Mucosa of stomach (tissue), 1 donor: ENCODE measurements around the gene RNASE13.
A peak's percentile ranks its signal among the peaks of the same experiment; 100 is the strongest.
"Not testable (repeated sequence)": the region's sequence is repeated elsewhere in the genome, so short reads cannot be mapped to it uniquely, and the experiment has no call there.

Experiments
- H3K27me3 ChIP-seq: one replicate; pipeline ENCODE4 v1.7.0; 2013; ENCODE audit warnings: mild to moderate bottlenecking, low read length; ENCODE audit not compliant: control insufficient read depth, insufficient read depth
- H3K36me3 ChIP-seq: one replicate; pipeline ENCODE4 v1.7.0; 2013; ENCODE audit warnings: low read length; ENCODE audit not compliant: control insufficient read depth, insufficient read depth
- H3K4me1 ChIP-seq: one replicate; pipeline ENCODE4 v1.7.0; 2013; ENCODE audit warnings: mild to moderate bottlenecking, low read length; ENCODE audit not compliant: control insufficient read depth, insufficient read depth
- H3K4me3 ChIP-seq: one replicate; pipeline ENCODE4 v1.7.0; 2013; ENCODE audit warnings: low read length
- H3K9ac ChIP-seq: one replicate; pipeline ENCODE4 v1.7.0; 2013; ENCODE audit warnings: mild to moderate bottlenecking, low read length, moderate library complexity
- H3K9me3 ChIP-seq: one replicate; pipeline ENCODE4 v1.7.0; 2013; ENCODE audit warnings: mild to moderate bottlenecking, low read length, moderate library complexity; ENCODE audit not compliant: control insufficient read depth
- donor health status: Pancreatic carcinoma.

The RNASE13 gene

GRCh38 chr14:21048638-21049037, 14.0 kb upstream of the RNASE13 start:
- Histone ChIP-seq H3K4me1 (peaks cover 17% of the 10 kb centered on the region), H3K27me3 (no peaks in the 10 kb centered on the region), H3K36me3 (no peaks in the 10 kb centered on the region), H3K9ac (no peak overlapping the region), H3K4me3 (no peak overlapping the region), H3K9me3 (no peaks in the 10 kb centered on the region)

GRCh38 chr14:21047378-21047781, 12.8 kb upstream of the RNASE13 start:
- H3K27me3 ChIP-seq, result no peaks in the 10 kb centered on the region
- H3K4me1 ChIP-seq, result peaks cover 21% of the 10 kb centered on the region
- no peak overlapping the region for H3K9ac ChIP-seq
- no peak overlapping the region for H3K4me3 ChIP-seq
- no peaks in the 10 kb centered on the region for H3K36me3 ChIP-seq
- no peaks in the 10 kb centered on the region for H3K9me3 ChIP-seq

- H3K9me3 ChIP-seq, result no peaks in the 10 kb centered on the region
- H3K9ac ChIP-seq, result no peak overlapping the region
- H3K4me3 ChIP-seq, result no peak overlapping the region
- H3K27me3 ChIP-seq, result no peaks in the 10 kb centered on the region
- H3K4me1 ChIP-seq, result peaks cover 29% of the 10 kb centered on the region
- H3K36me3 ChIP-seq, result no peaks in the 10 kb centered on the region
These were observed 9.5 kb upstream of the RNASE13 start for GRCh38 chr14:21043974-21044618.

GRCh38 chr14:21043387-21043973, 8.9 kb upstream of the RNASE13 start:
- Histone ChIP-seq H3K4me1 (peaks cover 32% of the 10 kb centered on the region), H3K9me3 (no peaks in the 10 kb centered on the region), H3K27me3 (no peaks in the 10 kb centered on the region), H3K9ac (no peak overlapping the region), H3K36me3 (no peaks in the 10 kb centered on the region), H3K4me3 (no peak overlapping the region)

GRCh38 chr14:21042918-21043317, 8.3 kb upstream of the RNASE13 start:
- Histone ChIP-seq H3K9me3 (no peaks in the 10 kb centered on the region), H3K36me3 (no peaks in the 10 kb centered on the region), H3K9ac (no peak overlapping the region), H3K4me3 (no peak overlapping the region), H3K27me3 (no peaks in the 10 kb centered on the region), H3K4me1 (peaks cover 29% of the 10 kb centered on the region)

- H3K36me3 ChIP-seq, result no peaks in the 10 kb centered on the region
- H3K4me3 ChIP-seq, result no peak within 1 kb of the TSS
- no peak within 1 kb of the TSS for H3K9ac ChIP-seq
- H3K27me3 ChIP-seq, result no peaks in the 10 kb centered on the region
- peaks cover 24% of the 10 kb centered on the region for H3K4me1 ChIP-seq
- no peaks in the 10 kb centered on the region for H3K9me3 ChIP-seq
These were observed 7.2 kb upstream of the RNASE13 start, which contains the start of gene RNASE7 for GRCh38 chr14:21041676-21042433. Gene RNASE7, plus strand, starts transcription at chr14:21042362. Its CDS starts 631 bp downstream, at chr14:21042993.

GRCh38 chr14:21040941-21041340, 6.3 kb upstream of the RNASE13 start:
- H3K9ac ChIP-seq, H3K27me3 ChIP-seq, H3K9me3 ChIP-seq, H3K36me3 ChIP-seq, H3K4me3 ChIP-seq: not testable (repeated sequence)
- peaks cover 24% of the 10 kb centered on the region for H3K4me1 ChIP-seq

GRCh38 chr14:21040370-21040925, 5.8 kb upstream of the RNASE13 start:
- no peaks in the 10 kb centered on the region for H3K27me3 ChIP-seq
- no peak overlapping the region for H3K4me3 ChIP-seq
- no peak overlapping the region for H3K9ac ChIP-seq
- peaks cover 24% of the 10 kb centered on the region for H3K4me1 ChIP-seq
- no peaks in the 10 kb centered on the region for H3K9me3 ChIP-seq
- no peaks in the 10 kb centered on the region for H3K36me3 ChIP-seq

- Histone ChIP-seq H3K27me3 (no peaks in the 10 kb centered on the region), H3K9me3 (no peaks in the 10 kb centered on the region), H3K9ac (peak overlapping the region; percentile 40), H3K4me3 (no peak overlapping the region), H3K4me1 (peaks cover 24% of the 10 kb centered on the region), H3K36me3 (no peaks in the 10 kb centered on the region)
These were observed 5.2 kb upstream of the RNASE13 start for GRCh38 chr14:21039585-21040369.

GRCh38 chr14:21038441-21039422, 4.1 kb upstream of the RNASE13 start:
- Histone ChIP-seq H3K4me1 (peaks cover 24% of the 10 kb centered on the region), H3K27me3 (no peaks in the 10 kb centered on the region), H3K9ac (peak overlapping the region; percentile 40), H3K4me3 (no peak overlapping the region), H3K36me3 (no peaks in the 10 kb centered on the region), H3K9me3 (no peaks in the 10 kb centered on the region)

- peaks cover 17% of the 10 kb centered on the region for H3K4me1 ChIP-seq
- H3K4me3 ChIP-seq, result no peak overlapping the region
- H3K36me3 ChIP-seq, result no peaks in the 10 kb centered on the region
- H3K9ac ChIP-seq, result no peak overlapping the region
- no peaks in the 10 kb centered on the region for H3K27me3 ChIP-seq
- no peaks in the 10 kb centered on the region for H3K9me3 ChIP-seq
These were observed 2.5 kb upstream of the RNASE13 start for GRCh38 chr14:21037156-21037555.
